MCF 10A (cell line): ENCODE measurements around the gene AATK. TPM values are rescaled to one million over a fixed set of nuclear protein-coding genes. Genes with fewer than 3 reads are reported as not detected.

Experiments
- BruUV-seq: library from RNA; stranded (reverse); fragments of 400-500 nt; replicated peaks from 2 replicates; lab custom pipeline; 2021; lab: Mats Ljungman, UMichigan
- CTCF ChIA-PET: fragments of 300-600 bp; sonication (Branson Sonifier 250); formaldehyde crosslinking; extraction: SDS; loops from one replicate; lab custom pipeline; 2021; ENCODE audit warnings: antibody characterized with exemption, inconsistent platforms; lab: Yijun Ruan, JAX
- POLR2A ChIA-PET: fragments of 300-600, 350-650 bp; sonication (Branson Sonifier 250); formaldehyde crosslinking; extraction: SDS; loops from one replicate; lab custom pipeline; 2020; ENCODE audit warnings: antibody characterized with exemption, inconsistent platforms; lab: Yijun Ruan, JAX
- DNase-seq: peaks from one replicate; pipeline ENCODE4 v3.0.0-alpha.2; 2018; ENCODE audit not compliant: unreplicated experiment
- H3K27ac Mint-ChIP-seq: one replicate; pipeline ENCODE4 v1.8.0; 2022; ENCODE audit warnings: mild to moderate bottlenecking, low read depth, mixed read lengths; ENCODE audit not compliant: unreplicated experiment
- H3K27me3 Mint-ChIP-seq: one replicate; pipeline ENCODE4 v1.8.0; 2022; ENCODE audit warnings: mixed read lengths; ENCODE audit not compliant: insufficient read depth, unreplicated experiment
- H3K36me3 Mint-ChIP-seq: one replicate; pipeline ENCODE4 v1.8.0; 2022; ENCODE audit warnings: mild to moderate bottlenecking, moderate library complexity, mixed read lengths; ENCODE audit not compliant: insufficient read depth, unreplicated experiment
- H3K4me1 Mint-ChIP-seq: one replicate; pipeline ENCODE4 v1.8.0; 2022; ENCODE audit warnings: mixed read lengths; ENCODE audit not compliant: insufficient read depth, unreplicated experiment
- H3K4me3 Mint-ChIP-seq: one replicate; pipeline ENCODE4 v1.8.0; 2022; ENCODE audit warnings: mild to moderate bottlenecking, moderate library complexity, mixed read lengths; ENCODE audit not compliant: unreplicated experiment
- H3K9me3 Mint-ChIP-seq: one replicate; pipeline ENCODE4 v1.8.0; 2022; ENCODE audit warnings: mixed read lengths; ENCODE audit not compliant: unreplicated experiment
- CTCF ChIP-seq: fragments of 200-600 bp; IDR thresholded peaks from one replicate; pipeline ENCODE4 v1.8.0; 2022; ENCODE audit warnings: antibody characterized with exemption, mild to moderate bottlenecking; ENCODE audit not compliant: unreplicated experiment
- intact Hi-C: fragments of 100-400 bp; cut with micrococcal nuclease; formaldehyde crosslinking; loops from 2 replicates; pipeline ENCODE4 v1.14.1; 2022
- total RNA-seq: library from RNA; stranded (reverse); gene quantifications from 2 replicates; pipeline ENCODE4 v1.2.3, GENCODE V29; 2022

AATK gene
- total RNA-seq, 1 experiment from 2014 or later: 1.4 TPM

DNA sequence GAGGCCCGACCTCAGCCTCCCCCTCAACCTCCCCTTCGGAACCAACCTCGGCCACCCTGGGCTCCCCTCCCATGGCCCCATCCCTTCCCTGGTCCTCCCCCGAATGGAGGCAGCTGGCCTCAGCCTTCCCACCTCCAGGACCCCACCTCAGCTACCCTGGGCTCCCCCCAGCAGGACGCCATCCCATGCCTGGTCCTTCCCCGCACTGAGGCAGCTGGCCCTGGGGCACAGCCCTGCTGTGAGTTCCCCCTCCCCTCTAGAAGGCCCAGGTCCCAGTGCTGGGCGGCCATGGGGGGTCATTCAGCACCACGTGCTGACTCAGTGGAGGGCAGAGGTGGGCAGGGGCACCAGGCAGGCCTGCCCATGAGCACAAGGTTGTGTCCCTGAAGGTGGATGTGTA lies 29.7 kb downstream of the AATK start:
- Mint-ChIP-seq H3K9me3 (no peaks in the 10 kb centered on the region), H3K27me3 (no peaks in the 10 kb centered on the region), H3K4me1 (peaks cover 6% of the 10 kb centered on the region), H3K4me3 (no peak overlapping the region), H3K27ac (no peak overlapping the region), H3K36me3 (no peaks in the 10 kb centered on the region)
- no peak for DNase-seq
- ChIA-PET CTCF (interaction anchor here (1.3 kb wide), 1 partner anchor 16 kb away, joined by 4 read pairs; no protein-coding TSS in a partner anchor), POLR2A (no interaction called here)
- intact Hi-C loops: no loop called here
- no TSS peak for BruUV-seq
- no peak for TF ChIP-seq CTCF

GRCh38 chr17:81135505-81136278 lies 30.3 kb downstream of the AATK start:
- Mint-ChIP-seq H3K4me1 (peaks cover 6% of the 10 kb centered on the region), H3K27ac (no peak overlapping the region), H3K36me3 (no peaks in the 10 kb centered on the region), H3K27me3 (no peaks in the 10 kb centered on the region), H3K4me3 (no peak overlapping the region), H3K9me3 (no peaks in the 10 kb centered on the region)
- no peak for TF ChIP-seq CTCF
- ChIA-PET CTCF (interaction anchor here (1.3 kb wide), 1 partner anchor 15 kb away, joined by 4 read pairs; no protein-coding TSS in a partner anchor), POLR2A (interaction anchor here (1.1 kb wide), 1 partner anchor 9 kb away, joined by 4 read pairs; no protein-coding TSS in a partner anchor)
- no TSS peak for BruUV-seq
- no peak for DNase-seq
- intact Hi-C loops: no loop called here

GRCh38 chr17:81134064-81134781 lies 31.8 kb downstream of the AATK start:
- Mint-ChIP-seq H3K4me1 (peaks cover 6% of the 10 kb centered on the region), H3K36me3 (no peaks in the 10 kb centered on the region), H3K27ac (no peak overlapping the region), H3K9me3 (no peaks in the 10 kb centered on the region), H3K27me3 (no peaks in the 10 kb centered on the region), H3K4me3 (no peak overlapping the region)
- no peak for DNase-seq
- TF ChIP-seq CTCF: no peak
- CTCF ChIA-PET: interaction anchor here (0.5 to 1.4 kb wide), 3 partner anchors 9 to 20 kb away, joined by 3 to 4 read pairs (median 3); no protein-coding TSS in a partner anchor
- intact Hi-C loops: no loop called here
- POLR2A ChIA-PET: interaction anchor here (1.1 kb wide), 1 partner anchor 11 kb away, joined by 4 read pairs; no protein-coding TSS in a partner anchor
- BruUV-seq: no TSS peak
